Measurements from ENCODE around the gene LIMD2. TPM values are rescaled to one million over a fixed set of nuclear protein-coding genes. Genes with fewer than 3 reads are reported as not detected.

Gene LIMD2
- total RNA-seq, 1 experiment from 2014 or later, result 8.0 TPM

DNA sequence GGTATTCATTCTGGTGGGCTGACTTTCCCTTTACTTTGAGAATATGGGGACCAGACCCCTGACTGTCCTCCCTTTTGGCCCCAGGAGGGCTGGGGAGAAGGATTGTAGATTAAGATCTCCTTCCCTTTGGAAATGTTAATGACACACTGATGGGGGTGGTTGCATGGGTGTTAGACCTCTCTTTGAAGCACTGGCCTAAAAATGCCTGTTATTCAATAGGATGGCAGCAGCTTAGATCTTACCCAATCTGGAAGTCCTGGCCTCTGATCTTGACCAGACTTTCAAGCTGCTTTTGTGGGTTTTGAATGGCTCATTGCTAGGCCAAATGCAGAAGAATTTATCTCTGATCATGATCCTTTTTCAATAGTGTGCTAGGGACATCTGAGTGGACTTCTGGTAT, 52.0 kb downstream of the LIMD2 start:
- H3K4me3 Mint-ChIP-seq (ENCODE audit: low read depth, unreplicated experiment), result no peak overlapping the region
- DNase-seq, result no peak
- no peaks in the 10 kb centered on the region for H3K9me3 Mint-ChIP-seq (ENCODE audit: low read depth, unreplicated experiment)
- CTCF ChIA-PET, result no interaction called here
- BruUV-seq (replicated peaks), result no TSS peak
- intact Hi-C loops (cut with micrococcal nuclease; ENCODE audit: unreplicated experiment), result no loop called here
- no peak overlapping the region for H3K27ac Mint-ChIP-seq (ENCODE audit: unreplicated experiment)
- no peaks in the 10 kb centered on the region for H3K27me3 Mint-ChIP-seq (ENCODE audit: unreplicated experiment)
- peaks cover 10% of the 10 kb centered on the region for H3K4me1 Mint-ChIP-seq (ENCODE audit: low read depth, unreplicated experiment)
- no peaks in the 10 kb centered on the region for H3K36me3 Mint-ChIP-seq (ENCODE audit: insufficient read depth, unreplicated experiment)
- TF ChIP-seq, protein P1, sequence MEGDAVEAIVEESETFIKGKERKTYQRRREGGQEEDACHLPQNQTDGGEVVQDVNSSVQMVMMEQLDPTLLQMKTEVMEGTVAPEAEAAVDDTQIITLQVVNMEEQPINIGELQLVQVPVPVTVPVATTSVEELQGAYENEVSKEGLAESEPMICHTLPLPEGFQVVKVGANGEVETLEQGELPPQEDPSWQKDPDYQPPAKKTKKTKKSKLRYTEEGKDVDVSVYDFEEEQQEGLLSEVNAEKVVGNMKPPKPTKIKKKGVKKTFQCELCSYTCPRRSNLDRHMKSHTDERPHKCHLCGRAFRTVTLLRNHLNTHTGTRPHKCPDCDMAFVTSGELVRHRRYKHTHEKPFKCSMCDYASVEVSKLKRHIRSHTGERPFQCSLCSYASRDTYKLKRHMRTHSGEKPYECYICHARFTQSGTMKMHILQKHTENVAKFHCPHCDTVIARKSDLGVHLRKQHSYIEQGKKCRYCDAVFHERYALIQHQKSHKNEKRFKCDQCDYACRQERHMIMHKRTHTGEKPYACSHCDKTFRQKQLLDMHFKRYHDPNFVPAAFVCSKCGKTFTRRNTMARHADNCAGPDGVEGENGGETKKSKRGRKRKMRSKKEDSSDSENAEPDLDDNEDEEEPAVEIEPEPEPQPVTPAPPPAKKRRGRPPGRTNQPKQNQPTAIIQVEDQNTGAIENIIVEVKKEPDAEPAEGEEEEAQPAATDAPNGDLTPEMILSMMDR (IDR thresholded peaks at IDR 0.05; ENCODE audit: unreplicated experiment), result no peak

DNA sequence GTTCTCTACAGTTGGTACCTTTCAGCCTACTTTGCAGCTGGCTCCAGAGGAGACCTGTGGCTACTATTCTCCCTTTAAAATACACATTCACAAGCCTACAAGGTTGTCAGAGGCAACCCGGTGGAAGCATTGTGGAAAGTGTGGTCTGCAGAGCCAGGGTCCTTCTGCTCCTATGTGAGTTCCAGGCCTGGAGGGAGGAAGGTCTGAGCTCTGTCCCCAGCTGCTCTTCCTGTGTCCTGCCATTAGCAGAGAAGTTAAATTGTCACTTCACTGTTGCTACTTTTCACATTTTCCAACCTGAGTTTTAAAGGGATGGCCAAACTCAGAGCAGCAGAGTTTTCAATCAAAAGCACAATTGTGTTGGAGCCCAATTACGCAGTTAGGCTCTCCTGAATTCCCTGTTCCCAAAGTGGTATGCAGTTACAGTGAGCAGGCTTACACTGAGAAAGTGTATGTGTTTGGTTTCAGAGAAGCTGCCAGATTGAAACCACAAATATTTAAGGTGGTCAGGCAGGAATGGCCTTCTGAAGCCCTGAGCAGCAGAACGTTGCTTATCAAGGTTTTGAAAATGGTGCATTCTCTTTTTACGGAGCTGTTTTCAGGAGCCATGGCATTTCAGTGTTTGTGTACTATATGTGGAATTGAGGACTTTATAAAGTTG, 52.7 kb downstream of the LIMD2 start:
- no peak overlapping the region for H3K27ac Mint-ChIP-seq (ENCODE audit: unreplicated experiment)
- peak; percentile 15 for DNase-seq
- no peaks in the 10 kb centered on the region for H3K9me3 Mint-ChIP-seq (ENCODE audit: low read depth, unreplicated experiment)
- H3K4me3 Mint-ChIP-seq (ENCODE audit: low read depth, unreplicated experiment), result no peak overlapping the region
- CTCF ChIA-PET, result interaction anchor here (0.6 kb wide), 1 partner anchor 246 kb away, joined by 3 read pairs; no protein-coding TSS in a partner anchor
- H3K4me1 Mint-ChIP-seq (ENCODE audit: low read depth, unreplicated experiment), result peaks cover 10% of the 10 kb centered on the region
- intact Hi-C loops (cut with micrococcal nuclease; ENCODE audit: unreplicated experiment), result no loop called here
- H3K36me3 Mint-ChIP-seq (ENCODE audit: insufficient read depth, unreplicated experiment), result no peaks in the 10 kb centered on the region
- no TSS peak for BruUV-seq (replicated peaks)
- no peaks in the 10 kb centered on the region for H3K27me3 Mint-ChIP-seq (ENCODE audit: unreplicated experiment)
- TF ChIP-seq, protein P1 (IDR thresholded peaks at IDR 0.05; ENCODE audit: unreplicated experiment), result no peak

DNA sequence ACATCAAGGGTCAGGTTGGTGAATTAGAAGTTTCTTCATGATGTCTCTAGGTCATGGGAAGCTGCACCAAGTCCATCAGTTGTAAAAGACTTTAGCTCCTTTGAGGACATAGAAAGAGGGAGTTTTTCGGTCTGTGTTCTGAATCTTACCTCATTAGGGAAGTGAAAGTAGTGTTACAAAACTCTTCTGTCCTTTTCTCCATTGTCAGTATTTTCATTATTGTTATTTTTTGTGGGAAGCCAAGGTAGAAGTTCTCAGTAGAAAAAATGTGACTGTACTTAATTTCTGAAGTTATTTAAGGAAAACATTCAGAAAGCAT, 53.5 kb downstream of the LIMD2 start:
- H3K27ac Mint-ChIP-seq (ENCODE audit: unreplicated experiment), result no peak overlapping the region
- TF ChIP-seq, protein P1 (IDR thresholded peaks at IDR 0.05; ENCODE audit: unreplicated experiment), result no peak

More for the DNA sequence above, 53.5 kb downstream of the LIMD2 start:
- Mint-ChIP-seq H3K4me1 (ENCODE audit: low read depth, unreplicated experiment) (peaks cover 10% of the 10 kb centered on the region), H3K36me3 (ENCODE audit: insufficient read depth, unreplicated experiment) (no peaks in the 10 kb centered on the region), H3K9me3 (ENCODE audit: low read depth, unreplicated experiment) (no peaks in the 10 kb centered on the region), H3K27me3 (ENCODE audit: unreplicated experiment) (no peaks in the 10 kb centered on the region), H3K4me3 (ENCODE audit: low read depth, unreplicated experiment) (no peak overlapping the region)
- intact Hi-C loops (cut with micrococcal nuclease; ENCODE audit: unreplicated experiment), result no loop called here
- no TSS peak for BruUV-seq (replicated peaks)
- CTCF ChIA-PET, result no interaction called here
- no peak for DNase-seq

Other genes with a start within 250 kb of the LIMD2 start
- gene ACE, start 223.1 kb downstream of the LIMD2 start, total RNA-seq (2022), result 5.9 and 7.1 TPM in 2 replicates
- not detected in 2 replicates for gene KCNH6, start 176.8 kb downstream of the LIMD2 start, total RNA-seq (2022)
- 58.9 and 61.9 TPM in 2 replicates for gene DCAF7, start 149.6 kb downstream of the LIMD2 start, total RNA-seq (2022)
- 14.1 and 15.4 TPM in 2 replicates for gene TACO1, start 99.2 kb downstream of the LIMD2 start, total RNA-seq (2022)
- 10.0 and 11.4 TPM in 2 replicates for gene MAP3K3, start 77.7 kb downstream of the LIMD2 start, total RNA-seq (2022)
- gene STRADA, start 41.7 kb upstream of the LIMD2 start, total RNA-seq (2022), result 18.1 and 18.2 TPM in 2 replicates
- gene CCDC47, start 73.5 kb upstream of the LIMD2 start, total RNA-seq (2022), result 80.5 and 82.0 TPM in 2 replicates
- gene DDX42, start 74.0 kb upstream of the LIMD2 start, total RNA-seq (2022), result 87.8 and 99.5 TPM in 2 replicates
- 91.4 and 95.1 TPM in 2 replicates for gene PSMC5, start 127.3 kb upstream of the LIMD2 start, total RNA-seq (2022)
- 43.3 and 46.0 TPM in 2 replicates for gene FTSJ3, start 127.5 kb upstream of the LIMD2 start, total RNA-seq (2022)
- 46.7 and 50.6 TPM in 2 replicates for gene SMARCD2, start 142.6 kb upstream of the LIMD2 start, total RNA-seq (2022)
- not detected in 2 replicates for gene CSH2, start 173.6 kb upstream of the LIMD2 start, total RNA-seq (2022)
- not detected in 2 replicates for gene GH2, start 181.8 kb upstream of the LIMD2 start, total RNA-seq (2022)
- gene CSH1, start 196.4 kb upstream of the LIMD2 start, total RNA-seq (2022), result not detected in 2 replicates
- not detected in 2 replicates for gene CSHL1, start 211.1 kb upstream of the LIMD2 start, total RNA-seq (2022)
- gene GH1, start 218.7 kb upstream of the LIMD2 start, total RNA-seq (2022), result not detected in 2 replicates
- not detected in 2 replicates for gene CD79B, start 232.2 kb upstream of the LIMD2 start, total RNA-seq (2022)

All from Calu3 (cell line).